Endodermal cell (in vitro differentiated cells): ENCODE measurements around the gene RNLS. TPM values are rescaled to one million over a fixed set of nuclear protein-coding genes. Genes with fewer than 3 reads are reported as not detected.

Experiments
- DNase-seq: peaks from one replicate; pipeline ENCODE4 v3.0.0-alpha.2; 2017
- H3K27ac ChIP-seq: 2 replicates; pipeline ENCODE4 v1.5.1; 2013; ENCODE audit warnings: mild to moderate bottlenecking, low read depth, low read length, moderate library complexity
- H3K27me3 ChIP-seq: 2 replicates; pipeline ENCODE4 v1.6.1; 2013; ENCODE audit warnings: mild to moderate bottlenecking, low read length, moderate library complexity; ENCODE audit not compliant: insufficient read depth, control insufficient read depth, poor library complexity, severe bottlenecking
- H3K36me3 ChIP-seq: 2 replicates; pipeline ENCODE4 v1.7.0; 2013; ENCODE audit warnings: mild to moderate bottlenecking, low read length, moderate library complexity; ENCODE audit not compliant: control insufficient read depth, insufficient read depth
- H3K4me1 ChIP-seq: one replicate; pipeline ENCODE4 v1.7.0; 2013; ENCODE audit warnings: low read length; ENCODE audit not compliant: control insufficient read depth, insufficient read depth
- H3K4me3 ChIP-seq: 2 replicates; pipeline ENCODE4 v1.5.1; 2013; ENCODE audit warnings: mild to moderate bottlenecking, low read length, moderate library complexity
- H3K9ac ChIP-seq: 2 replicates; pipeline ENCODE4 v1.6.1; 2013; ENCODE audit warnings: mild to moderate bottlenecking, low read length, moderate library complexity; ENCODE audit not compliant: poor library complexity, severe bottlenecking; ENCODE audit errors: extremely low read depth
- H3K9me3 ChIP-seq: 2 replicates; pipeline ENCODE4 v1.6.1; 2013; ENCODE audit warnings: mild to moderate bottlenecking, low read length, moderate library complexity; ENCODE audit not compliant: control insufficient read depth
- H3K27ac Mint-ChIP-seq: 2 replicates; pipeline ENCODE4 v1.8.0; 2020; ENCODE audit warnings: mixed read lengths
- H3K27me3 Mint-ChIP-seq: 2 replicates; pipeline ENCODE4 v1.8.0; 2021; ENCODE audit warnings: mild to moderate bottlenecking, mixed read lengths; ENCODE audit not compliant: insufficient read depth
- H3K36me3 Mint-ChIP-seq: 2 replicates; pipeline ENCODE4 v1.8.0; 2020; ENCODE audit warnings: low read depth, mixed read lengths
- H3K4me1 Mint-ChIP-seq: 2 replicates; pipeline ENCODE4 v1.8.0; 2020; ENCODE audit warnings: mixed read lengths
- H3K4me3 Mint-ChIP-seq: 2 replicates; pipeline ENCODE4 v1.8.0; 2020; ENCODE audit warnings: mild to moderate bottlenecking, moderate library complexity, mixed read lengths
- H3K9me3 Mint-ChIP-seq: 2 replicates; pipeline ENCODE4 v1.8.0; 2020; ENCODE audit warnings: mild to moderate bottlenecking, mixed read lengths
- CTCF ChIP-seq: fragments of 200-600 bp; sonication (generic); conservative IDR thresholded peaks from 2 replicates; pipeline ENCODE4 v1.5.0; 2021; ENCODE audit warnings: antibody characterized with exemption, mild to moderate bottlenecking
- WGBS, 2 experiments: methylation state at CpG; one replicate each; pipeline versions ENCODE4 v1.1.5 to v1.1.7; 2013; ENCODE audit warnings: missing lambda C conversion rate in 2 of 2, mixed read lengths in 1 of 2; ENCODE audit not compliant: insufficient coverage in 1 of 2, insufficient read length in 1 of 2; 5-methylcytosine and 5-hydroxymethylcytosine counted together
- long read RNA-seq, 4 experiments: library from polyadenylated mRNA in 2 of 4; library from RNA in 1 of 4; library from capped mRNA in 1 of 4; stranded (forward) in 3 of 4; unstranded in 1 of 4; transcript quantifications; one replicate each; pipeline ENCODE4 v2.0.0, GENCODE V29; 2020 to 2021; ENCODE audit warnings: inconsistent platforms in 1 of 4
- polyA plus RNA-seq, 2 experiments: library from polyadenylated mRNA; stranded (reverse); fragments of 50-300 nt; gene quantifications; one replicate each; pipeline ENCODE4 v1.2.3, GENCODE V29; 2013
- total RNA-seq, 2 donors: library from RNA; stranded (reverse); fragmentation: NEBNext Ultra II Directional in 1 of 2; extraction: Animal tissue kit (Norgen Biotek cat#: 25700) in 1 of 2; gene quantifications; 2 replicates in 1 of 2; 3 replicates in 1 of 2; pipeline ENCODE4 v1.2.1, GENCODE V29; 2021

Gene RNLS
- total RNA-seq: 10 to 100 TPM; 10.1 to 12.3 TPM
- 5.9 TPM for polyA plus RNA-seq (2013, experiment 1 of 2)
- polyA plus RNA-seq (2013, experiment 2 of 2): 6.5 TPM
- long read RNA-seq, experiment 1, partial matches to known transcripts: 1 of 2 reads
- long read RNA-seq, experiment 1, other reads (novel, unspliced or antisense): 1 of 2 reads
- long read RNA-seq, experiment 2, partial matches to known transcripts: 0 of 1 reads
- long read RNA-seq, experiment 2, other reads (novel, unspliced or antisense): 1 of 1 reads
- long read RNA-seq, experiment 3, partial matches to known transcripts: 0 of 1 reads
- long read RNA-seq, experiment 3, other reads (novel, unspliced or antisense): 1 of 1 reads
- long read RNA-seq, experiment 4: 0 reads

- Histone ChIP-seq H3K27me3 (no peaks in the 10 kb centered on the region), H3K36me3 (no peaks in the 10 kb centered on the region), H3K4me1 (no peaks in the 10 kb centered on the region), H3K4me3 (peak within 1 kb of the TSS; percentile 71), H3K9me3 (no peaks in the 10 kb centered on the region), H3K27ac (no peak within 1 kb of the TSS), H3K9ac (peak within 1 kb of the TSS; percentile 48)
- DNase-seq: peak; percentile 88
- H3K4me3 Mint-ChIP-seq: peak within 1 kb of the TSS; percentile 74
- TF ChIP-seq CTCF: peak; percentile 97
- H3K27me3 Mint-ChIP-seq: peaks cover 23% of the 10 kb centered on the region
- WGBS, 2 experiments: 19% methylated on average over 32 to 63 of the region's 63 CpGs
- no peaks in the 10 kb centered on the region for H3K4me1 Mint-ChIP-seq
- peak within 1 kb of the TSS; percentile 91 for H3K27ac Mint-ChIP-seq
- H3K9me3 Mint-ChIP-seq: no peaks in the 10 kb centered on the region
- no peaks in the 10 kb centered on the region for H3K36me3 Mint-ChIP-seq
Measured at GRCh38 chr10:88582806-88583583, at the start of gene RNLS. TSS of gene RNLS (minus strand) at chr10:88583318.

- H3K27me3 ChIP-seq: no peaks in the 10 kb centered on the region
- no peak for TF ChIP-seq CTCF
- H3K27me3 Mint-ChIP-seq: peaks cover 4% of the 10 kb centered on the region
Measured at GRCh38 chr10:88624840-88625239, 41.7 kb upstream of the RNLS start.

GRCh38 chr10:88623835-88624234, 40.7 kb upstream of the RNLS start:
- WGBS, 2 experiments: 94% methylated on average over 2 of the region's 2 CpGs; no CpG with 5 or more reads in 1 of the 2 experiments
- no peak overlapping the region for H3K4me3 ChIP-seq
- TF ChIP-seq CTCF: no peak
- no peak overlapping the region for H3K9ac ChIP-seq
- H3K27ac ChIP-seq: no peak overlapping the region
- H3K27me3 ChIP-seq: no peaks in the 10 kb centered on the region
- H3K9me3 ChIP-seq: no peaks in the 10 kb centered on the region
- Mint-ChIP-seq H3K36me3 (no peaks in the 10 kb centered on the region), H3K4me1 (peaks cover 9% of the 10 kb centered on the region), H3K9me3 (peaks cover 20% of the 10 kb centered on the region), H3K4me3 (no peak overlapping the region), H3K27me3 (peaks cover 4% of the 10 kb centered on the region), H3K27ac (no peak overlapping the region)
- no peaks in the 10 kb centered on the region for H3K36me3 ChIP-seq
- no peak for DNase-seq
- no peaks in the 10 kb centered on the region for H3K4me1 ChIP-seq

More at GRCh38 chr10:88624840-88625239, 41.7 kb upstream of the RNLS start:
- Histone ChIP-seq H3K4me3 (no peak overlapping the region), H3K27ac (no peak overlapping the region), H3K9ac (no peak overlapping the region), H3K4me1 (no peaks in the 10 kb centered on the region), H3K36me3 (no peaks in the 10 kb centered on the region), H3K9me3 (no peaks in the 10 kb centered on the region)
- Mint-ChIP-seq H3K27ac (no peak overlapping the region), H3K36me3 (no peaks in the 10 kb centered on the region), H3K4me3 (no peak overlapping the region), H3K4me1 (peaks cover 9% of the 10 kb centered on the region), H3K9me3 (peaks cover 23% of the 10 kb centered on the region)
- DNase-seq: no peak
